ENCODE measurements around the gene GUCY2D.
"Not testable (repeated sequence)": the region's sequence is repeated elsewhere in the genome, so short reads cannot be mapped to it uniquely, and the experiment has no call there.

The GUCY2D gene

DNA sequence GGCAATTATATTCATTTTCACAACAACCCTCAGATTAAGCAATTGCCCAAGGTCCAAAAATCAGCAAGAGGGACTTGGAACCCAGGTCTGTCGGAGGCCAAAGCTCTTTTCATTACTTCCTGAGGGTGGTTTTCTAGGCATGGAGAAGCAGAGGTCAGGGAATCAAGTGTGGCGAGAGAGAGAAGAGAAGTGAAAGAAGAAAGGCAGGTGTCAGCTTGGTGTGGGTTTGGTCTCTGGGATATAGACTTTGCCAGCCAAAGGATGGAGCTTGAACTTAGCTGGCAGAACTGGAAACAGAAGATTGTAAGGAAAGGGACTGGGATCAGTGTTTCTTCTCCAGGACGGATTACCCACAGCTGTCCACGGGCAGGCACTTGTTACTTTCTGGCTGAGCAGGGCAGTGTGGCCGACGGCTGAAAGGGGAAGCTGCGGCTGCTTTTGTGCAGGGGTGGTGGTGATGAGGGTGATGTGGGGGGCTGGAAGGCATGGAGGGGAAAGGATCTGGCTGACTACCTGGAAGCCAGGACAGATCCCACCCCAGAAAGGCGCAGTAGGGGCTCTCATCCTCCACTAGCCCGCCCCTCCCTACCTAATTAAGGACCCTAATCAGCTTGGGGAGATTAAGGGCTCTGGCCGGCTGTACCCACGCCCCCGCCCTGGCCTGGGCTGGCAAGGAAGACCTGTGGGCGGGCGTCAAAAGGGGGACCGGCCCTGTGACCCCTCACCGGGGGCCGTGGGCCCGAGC is at the start of gene GUCY2D:
Gene GUCY2D, plus strand, starts transcription at position 640 of the 745 bp plus-strand sequence. CDS start 433 bp downstream, outside the sequence.
- DNase-seq, result no peak

DNA sequence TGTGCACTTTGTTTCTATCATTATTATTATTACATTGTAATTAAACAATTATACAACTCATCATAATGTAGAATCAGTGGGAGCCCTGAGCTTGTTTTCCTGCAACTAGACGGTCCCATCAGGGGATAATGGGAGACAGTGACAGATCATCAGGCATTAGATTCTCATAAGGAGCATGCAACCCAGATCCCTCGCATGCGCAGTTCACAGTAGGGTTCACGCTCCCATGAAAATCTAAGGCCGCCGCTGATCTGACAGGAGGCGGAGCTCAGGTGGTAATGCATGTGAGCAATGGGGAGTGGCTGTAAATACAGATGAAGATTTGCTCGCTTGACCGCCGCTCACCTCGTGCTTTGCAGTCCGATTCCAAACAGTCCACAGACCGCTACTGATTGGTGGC is 49.1 kb upstream of the GUCY2D start:
- not testable (repeated sequence) for DNase-seq

DNA sequence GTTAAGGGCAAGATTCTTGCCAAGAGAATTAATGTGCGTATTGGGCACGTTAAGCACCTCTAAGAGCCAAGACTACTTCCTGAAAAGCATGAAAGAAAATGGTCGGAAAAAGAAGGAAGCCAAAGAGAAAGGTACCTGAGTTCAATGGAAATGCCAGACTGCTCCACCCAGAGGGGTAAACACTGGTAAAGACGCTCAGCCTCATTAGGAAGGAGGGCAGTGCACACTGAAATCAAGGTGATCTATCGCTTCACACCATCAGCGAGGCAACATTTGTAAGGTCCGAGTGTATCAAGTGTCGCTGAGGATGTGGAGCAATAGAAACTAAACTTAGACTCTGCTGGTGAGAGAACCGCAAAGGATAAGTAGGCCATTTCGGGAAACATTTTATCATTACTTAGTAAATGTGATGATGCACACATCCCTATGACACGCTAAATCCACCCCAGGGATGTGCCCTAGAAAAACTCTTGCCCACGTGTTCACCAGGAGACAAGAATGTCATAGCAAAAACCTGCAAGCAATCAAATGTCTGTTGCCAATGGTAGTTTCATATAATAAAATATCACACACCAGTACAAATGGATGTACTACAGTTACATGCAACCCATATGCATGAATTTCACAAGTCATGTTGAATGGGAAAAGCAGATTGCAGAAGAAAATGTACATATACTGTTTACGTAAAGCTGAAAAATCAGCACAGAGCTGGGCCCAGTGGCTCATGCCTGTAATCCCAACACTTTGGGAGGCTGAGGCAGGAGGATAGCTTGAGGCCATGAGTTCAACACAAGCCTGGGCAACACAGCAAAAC is 46.8 kb upstream of the GUCY2D start:
- no peak for DNase-seq

DNA sequence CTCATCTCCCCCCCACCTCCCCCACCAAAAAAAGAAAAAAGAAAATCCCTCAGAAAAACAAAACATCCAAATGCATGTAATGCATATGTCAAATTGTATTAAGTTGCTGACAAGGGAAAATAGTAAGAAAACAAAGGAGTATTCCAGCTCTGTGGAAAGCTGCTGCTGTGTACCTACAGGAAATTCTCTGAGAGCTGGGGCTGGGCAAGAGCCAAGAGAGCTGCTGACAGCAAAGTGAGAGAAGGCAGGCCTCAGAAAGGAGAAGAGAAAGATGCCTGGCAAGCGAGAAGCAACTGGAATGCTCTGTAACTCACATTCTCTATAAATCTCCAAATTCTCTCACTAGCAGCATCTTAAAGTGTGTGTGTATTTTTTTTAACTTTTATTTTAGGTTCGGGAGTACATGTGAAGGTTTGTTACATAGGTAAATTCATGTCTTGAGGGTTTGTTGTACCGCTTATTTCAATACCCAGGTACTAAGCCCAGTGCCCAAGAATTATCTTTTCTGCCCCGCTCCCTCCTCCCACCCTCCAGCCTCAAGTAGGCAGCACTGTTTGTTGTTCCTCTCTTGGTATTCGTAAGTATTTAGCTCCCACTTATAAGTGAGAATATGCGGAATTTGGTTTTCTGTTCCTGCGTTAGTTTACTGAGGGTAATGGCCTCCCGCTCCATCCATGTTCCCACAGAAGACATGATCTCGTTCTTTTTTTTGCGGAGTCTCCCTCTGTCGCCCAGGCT is 46.0 kb upstream of the GUCY2D start:
- DNase-seq, result no peak

DNA sequence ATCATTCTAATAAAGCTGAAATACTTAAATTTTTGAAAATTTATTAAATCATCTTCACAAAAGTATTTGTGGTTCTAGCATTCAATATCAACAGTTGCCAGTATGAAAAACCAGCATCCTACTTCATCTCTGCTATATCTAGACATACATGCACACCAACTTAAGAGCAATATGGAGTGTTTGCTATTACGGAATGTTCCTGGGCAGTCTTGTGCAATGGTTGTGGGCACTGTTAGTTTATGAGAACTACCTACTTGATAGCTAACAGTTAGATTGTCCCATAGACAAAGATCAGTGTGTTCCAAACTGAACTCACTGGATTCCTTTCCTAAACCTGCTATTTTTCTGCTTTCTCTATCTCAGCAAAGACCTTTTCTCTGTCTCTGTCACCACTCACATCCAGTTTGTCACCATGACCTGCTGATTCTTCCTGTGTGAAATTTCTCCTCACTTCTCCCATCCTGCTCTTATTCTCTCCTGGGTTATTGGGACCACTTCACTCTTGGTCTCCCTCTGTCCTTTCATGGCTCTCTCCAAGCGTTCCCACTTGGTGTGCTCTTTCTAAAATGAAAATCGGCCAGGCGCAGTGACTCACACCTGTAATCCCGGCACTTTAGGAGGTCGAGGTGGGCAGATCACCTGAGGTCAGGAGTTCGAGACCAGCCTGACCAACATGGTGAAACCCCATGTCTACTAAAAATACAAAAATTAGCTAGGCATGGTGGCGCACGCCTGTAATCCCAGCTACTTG is 42.7 kb upstream of the GUCY2D start:
- DNase-seq, result no peak

DNA sequence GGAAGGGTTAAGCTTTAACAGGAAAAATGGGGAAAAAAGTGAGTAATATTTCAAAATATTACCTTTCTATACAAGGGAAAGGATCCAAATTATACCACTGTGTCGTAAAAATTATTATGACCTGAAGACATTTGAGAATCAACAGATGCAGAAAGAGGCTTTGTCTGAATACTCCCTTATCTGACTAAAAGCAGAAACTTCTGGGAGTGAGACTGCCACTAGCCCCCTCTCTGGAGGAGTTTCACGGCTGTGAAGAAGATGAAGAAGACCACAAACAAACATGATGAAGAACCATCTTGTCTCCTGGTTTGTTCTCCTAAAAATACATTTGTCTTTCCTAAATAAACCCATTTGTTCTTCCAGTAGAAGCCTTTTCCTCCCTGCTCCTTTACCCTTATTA is 41.0 kb upstream of the GUCY2D start:
- no peak for DNase-seq

DNA sequence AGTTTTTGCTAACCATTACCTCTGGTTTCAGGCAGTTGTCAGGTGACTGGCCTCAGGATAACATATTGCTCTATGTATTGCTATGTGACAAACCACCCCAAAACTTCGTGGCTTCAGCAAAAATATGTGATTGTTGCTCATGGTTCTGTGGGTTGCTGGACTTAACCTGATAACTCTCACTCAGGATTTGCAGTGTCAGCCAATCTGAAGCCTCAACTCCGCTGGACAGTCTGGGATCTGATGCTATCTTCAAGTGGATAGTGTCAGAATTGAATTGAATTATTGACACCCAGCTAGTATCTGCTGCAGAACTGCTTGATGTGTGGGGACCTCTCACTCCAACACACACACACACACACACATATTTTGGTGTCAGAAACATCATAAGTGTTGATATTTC is 34.7 kb upstream of the GUCY2D start:
- DNase-seq, result no peak

DNA sequence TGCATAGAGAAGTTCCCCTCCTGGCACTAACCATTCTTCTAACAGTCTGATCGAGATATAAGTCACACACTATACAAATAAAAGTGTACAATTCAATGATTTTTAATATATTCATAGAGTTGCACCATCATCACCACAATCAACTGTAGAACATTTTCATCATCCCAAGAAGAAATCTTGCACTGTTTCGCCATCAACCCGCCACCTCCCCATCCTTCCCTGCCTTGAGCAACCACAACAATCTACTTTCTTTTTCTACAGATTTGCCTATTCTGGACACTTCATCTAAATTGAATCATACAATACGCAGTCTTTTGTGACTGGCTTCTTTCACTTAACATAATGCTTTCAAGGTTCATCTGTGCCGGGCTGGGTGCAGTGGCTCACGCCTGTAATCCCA is 33.0 kb upstream of the GUCY2D start:
- peak in 1 of 2 donors; percentile 20 for DNase-seq

DNA sequence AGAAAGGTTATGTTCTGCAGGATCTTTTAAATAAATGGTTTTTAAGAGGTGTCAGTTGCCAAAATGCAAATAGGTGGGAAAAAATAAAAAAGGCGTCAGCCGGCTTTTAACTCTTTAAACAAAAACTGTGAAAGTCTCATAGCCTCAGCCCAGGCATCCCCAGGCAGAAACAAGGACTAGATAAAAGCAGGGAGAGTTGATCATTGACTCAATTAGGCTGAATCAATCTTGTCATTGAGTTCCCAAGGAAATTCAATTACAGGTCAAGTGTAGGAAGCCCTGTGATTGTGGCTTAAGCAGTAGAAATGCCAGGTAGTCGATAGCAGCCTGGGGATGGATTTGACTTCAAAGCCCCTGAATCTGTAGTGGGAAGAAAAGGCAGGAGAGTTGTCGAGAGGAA is 30.8 kb upstream of the GUCY2D start:
- DNase-seq, result no peak

DNA sequence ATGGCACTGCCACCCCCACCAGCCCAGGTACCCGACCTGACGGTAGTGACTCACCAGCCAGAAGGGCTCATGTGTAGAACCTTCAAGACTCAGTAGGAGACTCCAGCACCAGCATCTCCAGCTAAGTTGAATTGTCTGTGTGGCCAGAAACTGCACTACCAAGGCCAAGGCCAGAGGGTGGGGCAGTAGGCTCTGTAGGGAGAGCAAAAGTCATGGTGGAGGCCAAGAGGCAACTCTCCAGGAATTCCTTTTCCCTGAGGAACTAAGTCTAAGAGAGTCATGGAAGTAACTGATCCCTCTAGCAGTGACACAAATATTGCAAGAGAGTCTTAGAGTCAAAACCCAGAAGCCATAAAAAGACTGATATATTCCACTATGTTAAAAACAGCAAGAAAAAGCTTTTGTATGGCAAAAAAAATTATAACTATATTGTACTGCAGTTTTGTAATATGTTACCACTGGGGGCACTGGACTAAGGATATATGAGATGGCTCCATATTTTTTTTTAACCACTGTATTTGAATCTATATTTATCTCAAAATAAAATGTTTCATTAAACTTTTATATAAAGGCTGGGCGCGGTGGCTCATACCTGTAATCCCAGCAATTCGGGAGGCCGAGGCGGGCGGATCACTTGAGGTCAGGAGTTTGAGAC is 30.2 kb upstream of the GUCY2D start:
- no peak for DNase-seq

DNA sequence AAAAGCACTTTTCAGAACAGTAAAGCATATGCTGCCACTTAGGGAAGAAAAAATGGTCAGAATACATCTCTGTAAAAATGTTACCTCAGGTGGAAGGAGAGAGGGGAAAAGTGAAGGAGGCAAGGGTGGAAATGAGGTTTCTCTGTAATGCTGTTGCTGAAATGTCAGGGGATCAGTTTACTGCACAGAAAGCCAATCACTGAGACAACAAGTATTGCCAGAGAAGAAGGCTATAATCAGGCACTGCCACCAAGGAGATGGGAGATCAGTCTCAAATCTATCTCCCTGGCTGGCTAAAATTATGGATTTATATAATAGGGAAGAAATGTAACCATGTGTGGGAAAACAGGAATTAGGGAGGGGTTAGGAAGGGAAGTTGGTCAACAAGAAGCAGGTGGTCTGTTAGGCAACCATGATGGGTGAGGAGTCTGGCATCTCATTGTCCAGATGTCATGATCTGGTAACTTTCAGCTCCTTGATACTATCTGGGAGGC is 27.7 kb upstream of the GUCY2D start:
- no peak for DNase-seq

DNA sequence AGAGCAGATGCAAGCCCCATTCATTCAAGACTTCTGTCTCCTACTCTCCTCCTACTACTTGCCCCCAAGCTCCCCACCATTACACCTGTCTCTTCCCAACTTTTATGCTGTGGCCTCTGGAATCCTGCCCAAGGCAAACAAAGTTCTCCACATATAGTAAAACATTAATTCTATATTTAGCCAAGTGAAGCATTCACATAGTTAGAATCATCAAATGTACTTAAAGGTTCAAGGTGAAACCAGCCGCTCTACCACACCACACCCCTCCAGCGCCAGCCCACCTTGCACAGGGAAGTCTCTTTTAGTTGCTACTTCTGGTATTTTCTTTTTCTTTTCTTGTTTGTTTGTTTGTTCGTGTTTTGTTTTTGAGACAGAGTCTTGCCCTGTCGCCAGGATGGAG is 25.4 kb upstream of the GUCY2D start:
- no peak for DNase-seq

DNA sequence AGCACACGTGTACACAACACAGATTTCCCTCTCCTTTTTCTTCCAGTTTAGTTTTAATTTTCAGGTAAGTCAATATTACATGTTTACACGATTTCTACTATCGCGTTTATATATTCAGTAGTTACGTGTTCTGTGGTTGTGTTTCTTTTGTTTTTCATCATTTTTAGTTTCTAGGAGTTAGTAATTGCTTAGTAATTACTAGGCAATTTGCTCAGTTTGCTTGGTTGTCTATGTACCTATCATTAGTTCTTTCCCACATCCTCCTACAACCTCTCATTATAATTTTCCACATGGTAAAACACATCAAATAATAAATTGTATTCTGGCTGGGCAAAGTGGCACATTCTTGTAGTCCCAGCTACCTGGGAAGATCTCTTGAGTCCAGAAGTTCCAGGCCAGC is 24.6 kb upstream of the GUCY2D start:
- no peak for DNase-seq

DNA sequence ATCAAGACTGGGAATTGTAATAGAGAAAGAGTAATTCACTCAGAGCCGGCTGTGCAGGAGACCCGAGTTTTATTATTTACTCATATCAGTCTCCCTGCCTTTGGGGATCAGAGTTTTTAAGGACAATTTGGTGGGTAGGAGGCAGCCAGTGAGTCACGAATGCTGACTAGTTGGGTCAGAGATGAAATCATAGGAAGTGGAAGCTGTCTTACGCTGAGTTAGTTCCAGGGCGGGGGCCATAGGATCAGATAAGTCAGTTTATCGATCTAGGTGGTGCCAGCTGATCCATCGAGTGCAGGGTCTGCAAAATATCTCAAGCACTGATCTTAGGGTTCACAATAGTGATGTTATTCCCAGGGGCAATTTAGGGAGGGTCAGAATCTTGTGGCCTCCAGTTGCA is 20.2 kb upstream of the GUCY2D start:
- no peak for DNase-seq

DNA sequence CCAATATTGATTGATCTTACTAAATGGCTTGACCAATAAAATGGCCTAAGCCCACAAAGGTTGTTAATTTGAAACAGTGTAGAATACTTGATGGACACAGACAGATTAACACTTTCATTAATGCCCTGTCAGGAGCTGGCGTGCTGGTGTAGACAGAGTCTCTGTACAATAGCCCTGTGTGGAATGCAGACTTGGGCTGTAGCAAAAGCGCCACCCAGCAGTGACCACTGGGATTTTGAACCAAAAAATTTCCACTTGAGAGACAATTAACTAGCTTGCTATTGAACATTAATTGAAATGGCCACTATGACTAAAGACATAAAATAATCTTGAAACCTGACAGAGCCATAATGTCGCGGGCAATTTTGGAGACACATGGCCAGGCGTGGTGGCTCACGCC is 19.7 kb upstream of the GUCY2D start:
- DNase-seq, result no peak

DNA sequence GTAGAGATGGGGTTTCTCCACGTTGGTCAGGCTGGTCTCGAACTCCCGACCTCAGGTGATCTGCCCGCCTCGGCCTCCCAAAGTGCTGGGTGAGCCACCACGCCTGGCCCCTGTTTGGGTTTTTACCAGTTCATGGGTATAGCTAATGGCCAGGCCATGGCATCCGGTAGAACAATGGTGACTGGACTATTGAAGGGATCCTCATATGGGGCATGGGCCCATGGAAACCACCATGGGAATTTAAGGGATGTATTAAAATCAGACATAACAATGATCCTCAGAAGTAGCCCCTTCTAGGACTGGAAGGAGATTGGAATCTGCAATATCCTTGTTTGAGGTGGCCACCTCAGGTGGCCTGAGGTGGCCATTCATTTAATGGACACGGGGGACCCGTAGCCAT is 17.5 kb upstream of the GUCY2D start:
- DNase-seq, result no peak

DNA sequence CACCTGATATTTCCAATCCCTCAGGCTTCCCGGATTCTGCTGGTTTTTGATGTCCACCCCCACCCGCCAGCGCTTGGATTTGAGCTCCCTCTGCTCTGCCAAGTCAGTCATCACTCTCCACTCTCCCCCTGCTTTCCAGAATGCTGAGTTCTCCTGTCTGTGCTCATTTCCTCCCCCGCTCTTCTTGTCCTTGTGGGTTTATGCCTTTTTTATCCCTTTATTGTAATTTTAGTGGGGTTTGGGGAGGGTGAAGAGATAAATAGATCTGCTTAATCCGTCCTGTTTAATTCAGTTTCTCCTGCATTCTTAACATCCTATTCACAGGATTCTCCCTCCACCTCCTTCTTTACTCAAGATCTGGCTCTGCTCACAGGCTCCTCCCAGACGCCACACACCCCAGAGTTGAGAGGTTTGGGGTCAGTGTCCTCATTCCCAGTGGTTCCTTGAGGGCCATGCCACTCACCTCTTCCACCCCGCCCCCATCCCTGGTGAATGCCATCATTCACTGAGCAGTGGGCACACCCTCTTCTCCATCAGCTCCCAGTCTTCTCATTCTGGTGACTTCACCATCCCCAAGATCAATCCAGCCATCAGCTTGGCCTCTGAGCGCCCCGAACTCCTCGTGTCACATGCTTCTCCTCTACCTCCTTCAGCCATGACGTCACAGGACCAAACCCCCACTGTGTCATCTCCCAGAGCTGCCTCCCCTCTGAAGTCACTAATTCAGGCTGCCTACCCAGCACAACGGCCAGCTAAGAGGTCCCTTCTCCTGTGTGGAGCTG is 15.1 kb upstream of the GUCY2D start:
- no peak for DNase-seq

DNA sequence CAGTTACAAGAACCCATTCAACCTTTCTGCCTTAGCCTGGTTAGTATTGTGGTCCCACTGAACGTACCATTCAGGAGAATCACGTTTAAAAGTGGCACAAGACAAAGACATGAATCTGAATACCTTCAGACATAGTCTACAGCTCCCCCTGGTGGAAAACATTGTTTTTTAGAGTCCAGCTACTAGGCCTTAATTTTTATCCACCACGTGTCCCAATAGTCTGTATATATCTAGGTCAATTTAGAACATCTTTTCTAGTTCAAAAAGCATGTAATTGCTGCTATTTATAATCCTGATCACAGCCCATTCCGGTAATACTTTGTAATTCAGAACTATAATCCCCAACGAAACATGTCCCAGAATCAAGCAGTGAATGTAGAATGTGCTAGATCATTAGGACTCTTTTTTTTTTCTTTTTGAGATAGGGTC is 13.7 kb upstream of the GUCY2D start:
- DNase-seq, result peak; percentile 48 to 90

DNA sequence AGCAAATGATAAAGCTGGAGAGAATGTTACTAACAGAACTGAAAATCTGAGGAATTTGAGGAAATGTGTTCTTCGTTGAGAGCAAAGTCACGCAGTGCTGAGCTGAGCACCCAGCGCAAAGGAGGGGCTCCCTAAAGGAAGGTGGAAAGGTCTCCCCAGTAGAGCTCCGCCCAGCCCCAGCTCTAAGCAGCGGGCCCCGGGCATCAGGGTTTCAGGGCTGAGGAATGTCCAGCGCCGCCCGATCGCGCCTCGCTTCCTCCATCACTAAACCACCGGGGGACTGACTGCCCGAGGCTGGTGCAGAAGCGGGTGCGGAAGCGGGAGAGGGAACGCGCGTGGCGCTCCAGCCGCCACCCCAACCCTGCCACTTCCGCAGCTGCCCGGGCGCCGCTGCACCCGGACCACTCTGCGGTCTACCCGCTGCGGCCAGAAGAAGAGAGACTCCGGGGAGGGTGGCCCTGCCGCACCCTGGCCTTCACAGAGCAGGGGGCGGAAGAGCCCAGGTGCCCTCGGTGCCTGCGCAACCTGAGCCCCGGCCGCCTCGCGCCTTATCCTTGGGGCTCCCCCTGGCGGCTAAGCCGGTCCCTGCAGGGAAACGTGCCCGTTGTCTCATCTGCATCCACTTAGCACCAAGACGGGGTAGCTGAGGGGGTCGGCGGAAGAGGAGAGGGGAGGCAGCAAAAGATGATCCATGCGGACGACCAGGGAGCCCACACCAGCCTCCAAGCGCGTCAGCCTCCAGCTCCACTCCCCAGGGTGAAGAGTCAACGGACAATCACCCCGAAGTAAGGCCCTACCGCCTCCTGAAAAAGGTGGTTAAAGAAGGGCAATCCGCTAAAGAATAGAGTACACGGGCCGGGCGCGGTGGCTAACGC is 12.4 kb upstream of the GUCY2D start:
- peak; percentile 87 to 92 for DNase-seq

DNA sequence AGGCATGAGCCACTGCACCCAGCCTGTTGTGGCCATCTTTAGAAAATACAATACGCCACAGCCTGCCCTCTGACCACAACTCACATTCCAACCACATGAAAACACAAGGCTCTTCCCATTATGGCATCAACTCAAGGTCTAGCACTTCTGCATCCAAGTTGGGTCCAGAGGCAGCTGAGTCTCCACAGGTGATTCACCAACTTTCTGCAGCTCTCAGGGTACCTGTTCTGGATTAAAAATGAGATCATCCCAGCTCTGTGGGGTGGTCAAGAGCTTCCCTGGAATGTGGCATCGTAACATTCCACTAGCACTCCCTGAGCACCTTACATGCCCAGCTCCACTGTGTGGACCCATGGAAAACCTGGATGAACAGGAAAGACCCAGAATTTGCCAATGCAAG is 9.9 kb upstream of the GUCY2D start:
- no peak for DNase-seq
